ENCODE data around the gene IL27RA. TPM values are rescaled to one million over a fixed set of nuclear protein-coding genes. Genes with fewer than 3 reads are reported as not detected.
A peak's percentile ranks its signal among the peaks of the same experiment; 100 is the strongest.

Gene IL27RA
- total and polyA plus RNA-seq, 4 donors, result 1.0 to 2.8 (median 1.6) TPM

DNA sequence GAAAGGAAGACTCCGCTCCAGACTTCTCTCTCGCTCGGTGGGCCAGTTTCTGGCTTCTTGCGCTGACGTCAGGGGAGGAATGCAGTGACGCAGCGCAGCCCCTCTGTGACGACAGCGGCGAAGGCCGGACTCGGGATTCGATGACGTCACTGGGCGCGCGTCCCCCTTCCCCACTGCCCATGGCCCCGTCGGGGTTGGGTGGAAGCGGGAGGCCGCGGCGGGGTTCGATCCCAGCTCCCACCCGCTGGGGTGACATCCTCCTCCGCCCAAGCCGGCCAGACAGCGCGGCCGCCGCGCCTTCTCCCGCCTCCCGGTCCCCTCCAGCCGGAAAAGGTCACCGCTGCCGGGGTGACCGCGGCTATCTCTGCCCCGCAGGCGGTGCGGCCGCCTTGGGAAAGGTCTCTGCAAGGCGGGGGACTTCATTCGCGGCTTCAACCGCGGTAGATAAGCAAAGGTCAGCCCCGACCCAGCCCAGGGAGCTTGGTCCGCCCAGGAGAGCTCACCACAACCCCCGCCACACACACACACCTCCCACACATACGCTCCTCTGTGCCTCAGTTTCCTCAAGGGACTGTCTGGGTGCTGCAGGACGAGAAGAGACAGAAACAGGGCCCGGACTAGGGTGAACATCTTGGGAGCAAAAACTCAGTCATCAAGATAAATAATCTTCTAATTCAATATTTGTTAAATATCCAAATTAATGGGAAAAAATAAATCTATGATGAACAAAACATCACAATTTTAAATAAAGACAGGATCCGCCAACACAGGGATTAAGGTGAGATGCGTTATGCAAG, 24.6 kb upstream of the IL27RA start:
- 4% methylated on average over 56 of the region's 56 CpGs for WGBS
- Histone ChIP-seq H3K4me3 (ENCODE audit: low read depth in 1 of 3, low read length in 3 of 3) (peak overlapping the region; percentile 51 to 83 (median 76)), H3K27ac (ENCODE audit: low read depth in 1 of 2, low read length in 2 of 2) (peak overlapping the region; percentile 93 to 96), H3K9me3 (ENCODE audit: control insufficient read depth in 4 of 4, low read length in 3 of 4) (no peaks in the 10 kb centered on the region), H3K36me3 (ENCODE audit: control insufficient read depth in 4 of 4, insufficient read depth in 3 of 4, low read depth in 1 of 4, low read length in 3 of 4) (no peaks in the 10 kb centered on the region), H3K4me1 (ENCODE audit: control insufficient read depth in 4 of 4, insufficient read depth in 4 of 4, low read length in 3 of 4) (peaks cover 6 to 15% (median 10%) of the 10 kb centered on the region in 4 donors), H3K9ac (ENCODE audit: low read depth in 1 of 2, low read length in 2 of 2) (peak overlapping the region; percentile 79 to 95), H3K27me3 (ENCODE audit: control insufficient read depth in 4 of 4, insufficient read depth in 4 of 4, low read length in 3 of 4) (no peaks in the 10 kb centered on the region)
- DNase-seq (ENCODE audit: low spot score), result no peak
- TF ChIP-seq, protein P1, sequence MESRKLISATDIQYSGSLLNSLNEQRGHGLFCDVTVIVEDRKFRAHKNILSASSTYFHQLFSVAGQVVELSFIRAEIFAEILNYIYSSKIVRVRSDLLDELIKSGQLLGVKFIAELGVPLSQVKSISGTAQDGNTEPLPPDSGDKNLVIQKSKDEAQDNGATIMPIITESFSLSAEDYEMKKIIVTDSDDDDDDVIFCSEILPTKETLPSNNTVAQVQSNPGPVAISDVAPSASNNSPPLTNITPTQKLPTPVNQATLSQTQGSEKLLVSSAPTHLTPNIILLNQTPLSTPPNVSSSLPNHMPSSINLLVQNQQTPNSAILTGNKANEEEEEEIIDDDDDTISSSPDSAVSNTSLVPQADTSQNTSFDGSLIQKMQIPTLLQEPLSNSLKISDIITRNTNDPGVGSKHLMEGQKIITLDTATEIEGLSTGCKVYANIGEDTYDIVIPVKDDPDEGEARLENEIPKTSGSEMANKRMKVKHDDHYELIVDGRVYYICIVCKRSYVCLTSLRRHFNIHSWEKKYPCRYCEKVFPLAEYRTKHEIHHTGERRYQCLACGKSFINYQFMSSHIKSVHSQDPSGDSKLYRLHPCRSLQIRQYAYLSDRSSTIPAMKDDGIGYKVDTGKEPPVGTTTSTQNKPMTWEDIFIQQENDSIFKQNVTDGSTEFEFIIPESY (IDR thresholded peaks at IDR 0.05), result no peak
- TF ChIP-seq HNF4G (IDR thresholded peaks at IDR 0.05) (no peak), EGR1 (IDR thresholded peaks at IDR 0.05; ENCODE audit: low read depth in 2 of 2) (no peak), FOXA2 (IDR thresholded peaks at IDR 0.05) (no peak), NR2F2 (IDR thresholded peaks at IDR 0.05) (peak; percentile 90), SP1 (IDR thresholded peaks at IDR 0.05) (no peak), RAD21 (IDR thresholded peaks at IDR 0.05) (peak in 1 of 2 donors; percentile 18), JUND (IDR thresholded peaks at IDR 0.05) (peak; percentile 88 to 92), RXRA (IDR thresholded peaks at IDR 0.05) (no peak), FOXA1 (IDR thresholded peaks at IDR 0.05) (no peak)
- TF ChIP-seq, protein P2, sequence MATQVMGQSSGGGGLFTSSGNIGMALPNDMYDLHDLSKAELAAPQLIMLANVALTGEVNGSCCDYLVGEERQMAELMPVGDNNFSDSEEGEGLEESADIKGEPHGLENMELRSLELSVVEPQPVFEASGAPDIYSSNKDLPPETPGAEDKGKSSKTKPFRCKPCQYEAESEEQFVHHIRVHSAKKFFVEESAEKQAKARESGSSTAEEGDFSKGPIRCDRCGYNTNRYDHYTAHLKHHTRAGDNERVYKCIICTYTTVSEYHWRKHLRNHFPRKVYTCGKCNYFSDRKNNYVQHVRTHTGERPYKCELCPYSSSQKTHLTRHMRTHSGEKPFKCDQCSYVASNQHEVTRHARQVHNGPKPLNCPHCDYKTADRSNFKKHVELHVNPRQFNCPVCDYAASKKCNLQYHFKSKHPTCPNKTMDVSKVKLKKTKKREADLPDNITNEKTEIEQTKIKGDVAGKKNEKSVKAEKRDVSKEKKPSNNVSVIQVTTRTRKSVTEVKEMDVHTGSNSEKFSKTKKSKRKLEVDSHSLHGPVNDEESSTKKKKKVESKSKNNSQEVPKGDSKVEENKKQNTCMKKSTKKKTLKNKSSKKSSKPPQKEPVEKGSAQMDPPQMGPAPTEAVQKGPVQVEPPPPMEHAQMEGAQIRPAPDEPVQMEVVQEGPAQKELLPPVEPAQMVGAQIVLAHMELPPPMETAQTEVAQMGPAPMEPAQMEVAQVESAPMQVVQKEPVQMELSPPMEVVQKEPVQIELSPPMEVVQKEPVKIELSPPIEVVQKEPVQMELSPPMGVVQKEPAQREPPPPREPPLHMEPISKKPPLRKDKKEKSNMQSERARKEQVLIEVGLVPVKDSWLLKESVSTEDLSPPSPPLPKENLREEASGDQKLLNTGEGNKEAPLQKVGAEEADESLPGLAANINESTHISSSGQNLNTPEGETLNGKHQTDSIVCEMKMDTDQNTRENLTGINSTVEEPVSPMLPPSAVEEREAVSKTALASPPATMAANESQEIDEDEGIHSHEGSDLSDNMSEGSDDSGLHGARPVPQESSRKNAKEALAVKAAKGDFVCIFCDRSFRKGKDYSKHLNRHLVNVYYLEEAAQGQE (IDR thresholded peaks at IDR 0.05), result peak; percentile 46
- TF ChIP-seq, protein P3, sequence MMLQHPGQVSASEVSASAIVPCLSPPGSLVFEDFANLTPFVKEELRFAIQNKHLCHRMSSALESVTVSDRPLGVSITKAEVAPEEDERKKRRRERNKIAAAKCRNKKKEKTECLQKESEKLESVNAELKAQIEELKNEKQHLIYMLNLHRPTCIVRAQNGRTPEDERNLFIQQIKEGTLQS (IDR thresholded peaks at IDR 0.05), result peak; percentile 16
- TF ChIP-seq, protein P4, sequence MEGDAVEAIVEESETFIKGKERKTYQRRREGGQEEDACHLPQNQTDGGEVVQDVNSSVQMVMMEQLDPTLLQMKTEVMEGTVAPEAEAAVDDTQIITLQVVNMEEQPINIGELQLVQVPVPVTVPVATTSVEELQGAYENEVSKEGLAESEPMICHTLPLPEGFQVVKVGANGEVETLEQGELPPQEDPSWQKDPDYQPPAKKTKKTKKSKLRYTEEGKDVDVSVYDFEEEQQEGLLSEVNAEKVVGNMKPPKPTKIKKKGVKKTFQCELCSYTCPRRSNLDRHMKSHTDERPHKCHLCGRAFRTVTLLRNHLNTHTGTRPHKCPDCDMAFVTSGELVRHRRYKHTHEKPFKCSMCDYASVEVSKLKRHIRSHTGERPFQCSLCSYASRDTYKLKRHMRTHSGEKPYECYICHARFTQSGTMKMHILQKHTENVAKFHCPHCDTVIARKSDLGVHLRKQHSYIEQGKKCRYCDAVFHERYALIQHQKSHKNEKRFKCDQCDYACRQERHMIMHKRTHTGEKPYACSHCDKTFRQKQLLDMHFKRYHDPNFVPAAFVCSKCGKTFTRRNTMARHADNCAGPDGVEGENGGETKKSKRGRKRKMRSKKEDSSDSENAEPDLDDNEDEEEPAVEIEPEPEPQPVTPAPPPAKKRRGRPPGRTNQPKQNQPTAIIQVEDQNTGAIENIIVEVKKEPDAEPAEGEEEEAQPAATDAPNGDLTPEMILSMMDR (IDR thresholded peaks at IDR 0.05; ENCODE audit: low read depth, low read length, missing input control), result no peak

DNA sequence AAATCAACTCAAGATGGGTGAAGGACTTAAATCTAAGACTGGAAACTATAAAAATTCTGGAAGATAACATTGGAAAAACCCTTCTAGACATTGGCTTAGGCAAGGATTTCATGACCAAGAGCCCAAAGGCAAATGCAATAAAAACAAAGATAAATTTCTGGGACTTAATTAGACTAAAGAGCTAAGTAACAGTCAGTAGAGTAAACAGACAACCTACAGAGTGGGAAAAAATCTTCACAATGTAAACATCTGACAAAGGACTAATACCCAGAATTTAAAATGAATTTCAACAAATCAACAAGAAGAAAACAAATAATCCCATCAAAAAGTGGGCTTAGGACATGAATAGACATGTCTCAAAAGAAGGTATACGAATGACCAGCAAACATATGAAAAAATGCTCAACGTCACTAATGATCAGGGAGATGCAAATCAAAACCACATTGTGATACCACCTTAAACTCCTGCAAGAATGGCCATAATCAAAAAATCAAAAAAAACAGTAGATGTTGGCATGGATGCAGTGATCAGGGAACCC, 19.1 kb upstream of the IL27RA start:
- H3K4me1 ChIP-seq (ENCODE audit: control insufficient read depth in 4 of 4, insufficient read depth in 4 of 4, low read length in 3 of 4), result peaks cover 0 to 9% (median 2%) of the 10 kb centered on the region in 4 donors
- H3K9ac ChIP-seq (ENCODE audit: low read depth in 1 of 2, low read length in 2 of 2), result no peak overlapping the region
- H3K36me3 ChIP-seq (ENCODE audit: control insufficient read depth in 4 of 4, insufficient read depth in 3 of 4, low read depth in 1 of 4, low read length in 3 of 4), result no peaks in the 10 kb centered on the region
- DNase-seq (ENCODE audit: low spot score), result no peak
- H3K9me3 ChIP-seq (ENCODE audit: control insufficient read depth in 4 of 4, low read length in 3 of 4), result no peaks in the 10 kb centered on the region
- H3K4me3 ChIP-seq (ENCODE audit: low read depth in 1 of 3, low read length in 3 of 3), result no peak overlapping the region
- no peak overlapping the region for H3K27ac ChIP-seq (ENCODE audit: low read depth in 1 of 2, low read length in 2 of 2)
- WGBS, result 92% methylated on average over 2 of the region's 2 CpGs
- H3K27me3 ChIP-seq (ENCODE audit: control insufficient read depth in 4 of 4, insufficient read depth in 4 of 4, low read length in 3 of 4), result no peaks in the 10 kb centered on the region
- TF ChIP-seq EGR1 (IDR thresholded peaks at IDR 0.05; ENCODE audit: low read depth in 2 of 2) (no peak), HNF4G (IDR thresholded peaks at IDR 0.05) (no peak), YY1 (IDR thresholded peaks at IDR 0.05) (no peak), JUND (IDR thresholded peaks at IDR 0.05) (no peak), NR2F2 (IDR thresholded peaks at IDR 0.05) (no peak), TAF1 (conservative IDR thresholded peaks at IDR 0.05) (no peak), FOXA1 (IDR thresholded peaks at IDR 0.05) (no peak), RAD21 (IDR thresholded peaks at IDR 0.05) (no peak), GABPA (IDR thresholded peaks at IDR 0.05 in 1 of 2, conservative IDR thresholded peaks at IDR 0.05 in 1 of 2) (no peak), RXRA (IDR thresholded peaks at IDR 0.05) (no peak), FOXA2 (IDR thresholded peaks at IDR 0.05) (no peak), HNF4A (conservative IDR thresholded peaks at IDR 0.05) (no peak), SP1 (IDR thresholded peaks at IDR 0.05) (no peak)
- TF ChIP-seq, protein P4 (IDR thresholded peaks at IDR 0.05; ENCODE audit: low read depth, low read length, missing input control), result no peak
- TF ChIP-seq, protein P1 (IDR thresholded peaks at IDR 0.05), result no peak

Measured in liver (tissue), 9 donors.